ENCODE data around the gene NMNAT1.
"Not testable (repeated sequence)": the region's sequence is repeated elsewhere in the genome, so short reads cannot be mapped to it uniquely, and the experiment has no call there.

Gene NMNAT1

DNA sequence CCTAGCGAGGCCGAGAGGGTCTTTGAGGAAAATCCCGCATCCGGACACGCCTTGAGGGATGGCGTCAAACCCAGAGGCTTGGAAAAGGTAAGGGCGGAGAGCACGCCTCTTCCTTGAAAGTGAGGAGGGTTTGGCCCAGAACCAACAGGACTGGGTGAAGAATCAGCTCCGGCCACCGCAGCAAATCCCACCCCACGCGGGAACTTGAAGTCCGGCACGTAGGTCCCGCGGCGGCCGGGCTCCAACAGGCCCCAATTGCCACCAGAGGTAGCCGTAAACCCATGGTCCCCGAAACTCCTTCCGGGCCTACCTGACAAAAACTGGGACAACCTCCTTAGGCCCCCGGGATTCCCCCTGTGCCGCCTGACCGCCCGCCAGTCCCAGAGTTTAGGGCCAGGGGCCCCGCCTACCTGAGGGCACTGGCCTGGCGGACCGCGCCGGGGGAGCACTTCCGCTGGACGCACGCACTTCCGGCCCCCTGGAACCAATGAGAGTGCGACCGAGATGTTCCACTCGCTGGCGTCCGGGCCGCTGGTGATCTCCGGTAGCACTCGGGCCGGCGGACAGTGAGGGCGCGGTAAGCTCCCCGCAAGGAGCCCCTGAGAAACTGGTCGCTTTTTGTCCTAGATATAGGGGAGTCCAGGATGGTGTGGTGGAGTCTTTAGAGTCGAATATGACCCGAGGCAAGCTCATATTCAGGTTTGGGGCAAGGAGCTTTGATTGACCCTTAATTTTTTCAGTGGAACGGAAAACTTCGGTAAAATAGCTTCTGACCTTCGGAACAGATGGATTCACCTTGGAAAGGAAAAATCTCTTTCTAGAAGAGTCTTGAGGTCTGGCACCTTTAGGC, at the start of gene NMNAT1, which contains the start of gene LZIC:
Gene NMNAT1 (plus strand): TSS at position 537 of the 850 bp plus-strand sequence. CDS start 28,599 bp downstream, outside the sequence.
Gene LZIC (minus strand): TSS at position 453 of the 850 bp plus-strand sequence. CDS start 6,772 bp downstream, outside the sequence.
- DNase-seq, result peak; percentile 97

DNA sequence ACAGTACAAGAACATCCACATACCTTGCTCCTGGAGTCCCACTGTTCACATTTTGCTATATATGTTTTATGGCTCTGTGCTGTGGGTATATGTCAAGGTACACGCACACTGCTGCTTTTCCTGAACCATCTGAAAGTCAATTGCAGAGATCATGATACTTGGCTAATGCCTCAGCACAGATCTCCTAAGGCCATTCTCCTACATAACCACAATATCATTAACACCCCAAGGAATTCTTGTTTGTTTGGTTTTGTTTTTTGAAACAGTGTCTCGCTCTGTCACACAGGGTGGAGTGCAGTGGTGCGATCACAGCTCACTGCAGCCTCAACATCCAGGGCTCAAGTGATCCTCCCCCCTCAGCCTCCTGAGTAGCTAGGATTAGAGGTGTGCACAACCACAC, 49.2 kb upstream of the NMNAT1 start:
- no peak for DNase-seq

DNA sequence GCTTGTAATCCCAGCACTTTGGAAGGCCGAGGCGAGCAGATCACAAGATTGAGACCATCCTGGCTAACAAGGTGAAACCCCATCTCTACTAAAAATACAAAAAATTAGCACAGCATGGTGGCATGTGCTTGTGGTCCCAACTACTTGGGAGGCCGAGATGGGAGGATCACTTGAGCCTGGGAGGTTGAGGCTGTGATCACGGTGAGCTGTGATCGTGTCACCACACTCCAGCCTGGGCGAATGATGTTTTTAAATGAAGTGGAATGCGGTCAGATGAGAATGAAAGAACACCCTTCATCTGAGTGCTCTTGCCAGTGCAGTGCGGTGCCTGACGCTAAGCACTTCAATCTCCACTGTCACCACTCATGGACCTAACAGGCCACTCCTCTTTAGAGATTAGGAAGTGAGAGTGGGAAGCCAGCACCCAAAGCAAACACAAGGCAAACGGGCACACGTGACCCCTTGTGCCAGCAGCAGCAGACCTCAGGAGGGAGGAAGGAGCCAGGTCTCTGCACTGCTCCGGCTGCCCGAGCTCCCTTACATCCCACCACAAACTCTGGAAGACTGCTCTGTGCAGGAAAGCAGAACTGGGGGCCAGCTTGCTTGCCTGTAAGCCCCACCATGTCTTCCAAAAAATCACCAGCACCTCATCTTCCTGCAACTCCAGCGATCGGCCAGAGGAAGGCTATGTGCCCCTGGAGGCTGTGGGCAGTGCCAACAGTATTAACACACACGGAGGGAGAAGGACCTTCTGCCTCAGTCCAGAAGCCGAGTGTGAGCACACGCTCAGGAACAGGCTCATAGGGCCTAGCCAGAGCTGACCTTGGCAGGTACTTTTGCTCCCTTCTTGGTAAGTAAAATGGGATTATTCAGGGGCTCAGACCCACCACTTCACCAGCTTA, 42.9 kb upstream of the NMNAT1 start:
- DNase-seq, result peak; percentile 85

DNA sequence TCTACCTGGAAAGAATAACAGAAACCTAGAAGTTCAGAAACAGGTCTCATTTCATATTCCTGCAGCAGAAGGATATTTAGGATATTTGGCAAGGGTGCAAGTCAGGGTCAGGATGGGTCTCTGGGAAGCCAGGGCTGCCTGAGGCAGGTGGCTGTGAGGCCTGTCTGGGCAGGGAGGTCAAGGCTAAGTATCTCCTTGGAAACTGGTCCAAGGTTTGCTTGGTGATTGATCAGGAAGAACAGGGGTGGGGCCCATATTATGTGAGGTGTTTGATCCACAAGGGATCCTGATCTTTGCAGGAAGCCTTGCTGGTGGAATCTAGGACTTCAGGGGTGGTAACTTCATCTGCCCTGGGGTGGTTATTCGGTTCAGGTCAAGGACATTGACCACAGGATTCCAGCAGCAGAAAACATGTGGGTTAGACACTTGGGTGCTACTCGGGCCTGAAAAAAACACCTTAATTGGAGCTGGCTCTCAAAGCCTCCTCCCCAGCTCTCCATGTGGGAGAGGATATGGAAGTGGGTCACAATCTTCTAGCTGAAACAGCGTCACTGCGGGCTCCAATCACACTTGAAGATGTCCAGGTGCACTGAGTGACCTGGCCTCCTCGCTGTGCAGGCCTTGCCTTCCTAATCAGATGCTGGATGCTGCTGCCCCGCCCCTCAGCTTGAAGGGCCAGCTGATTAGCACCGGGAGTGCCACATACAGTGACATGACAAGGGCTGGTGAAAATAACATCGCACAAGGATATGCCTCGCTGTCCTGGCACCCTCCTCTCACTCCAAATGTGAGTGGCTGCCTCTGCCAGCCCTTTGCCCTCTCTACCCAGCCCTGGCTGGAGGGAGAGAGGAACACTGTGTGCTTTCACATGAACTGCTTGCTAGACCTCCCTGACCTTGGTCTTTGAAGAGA, 41.9 kb upstream of the NMNAT1 start:
- DNase-seq, result peak; percentile 46

DNA sequence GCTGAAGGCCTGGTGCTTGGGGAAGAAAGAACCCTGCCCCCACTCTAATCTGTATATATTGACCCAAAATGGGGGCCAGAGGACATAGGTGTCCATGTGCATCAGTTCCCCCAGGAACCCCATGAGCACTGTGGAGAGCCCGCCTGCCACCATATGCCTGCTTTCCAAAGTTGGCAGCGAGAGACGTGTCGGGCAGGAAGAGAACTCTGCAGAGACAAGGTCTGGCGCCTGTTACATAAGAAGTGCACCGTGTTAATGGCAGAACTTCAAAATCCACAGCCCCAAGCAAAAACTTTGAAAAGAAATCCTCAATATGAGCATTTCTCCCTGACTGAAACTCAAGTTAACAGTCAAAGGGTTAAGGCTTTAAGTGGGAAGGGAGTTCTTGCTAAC, 41.2 kb upstream of the NMNAT1 start:
- DNase-seq, result no peak

DNA sequence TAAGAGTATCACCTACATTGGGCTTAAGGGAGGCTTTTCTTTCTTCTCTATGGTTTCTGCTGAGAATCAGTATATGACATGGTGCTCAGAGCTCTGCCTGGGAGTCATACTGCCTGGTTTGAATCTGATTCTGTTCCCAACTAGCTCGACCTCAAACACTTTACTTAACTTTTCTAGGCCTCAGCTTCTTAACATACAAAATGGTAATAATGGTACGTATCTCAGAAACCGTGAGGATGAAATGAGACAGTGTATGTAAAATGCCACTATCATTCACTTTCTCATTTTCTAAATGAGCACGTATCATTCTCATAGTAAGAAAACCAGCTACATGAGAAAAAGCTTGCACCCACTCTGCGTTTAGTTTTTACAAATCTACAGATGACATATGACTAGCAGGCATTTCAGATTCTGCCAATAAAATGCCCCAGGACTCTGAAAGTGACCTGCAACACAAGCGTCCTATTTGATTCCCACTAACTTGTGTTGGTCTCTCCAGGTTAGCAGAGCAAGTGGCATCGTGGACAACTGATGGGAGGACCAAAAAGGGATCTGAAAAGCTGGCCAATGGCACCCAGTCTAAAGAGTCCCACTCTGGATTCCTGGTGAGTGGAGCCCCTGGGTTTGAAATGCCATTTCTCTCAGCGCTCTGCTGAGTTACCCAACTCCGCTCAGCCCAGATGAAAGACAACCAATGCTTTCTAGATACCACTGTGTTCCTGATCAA, 39.3 kb upstream of the NMNAT1 start:
- no peak for DNase-seq

DNA sequence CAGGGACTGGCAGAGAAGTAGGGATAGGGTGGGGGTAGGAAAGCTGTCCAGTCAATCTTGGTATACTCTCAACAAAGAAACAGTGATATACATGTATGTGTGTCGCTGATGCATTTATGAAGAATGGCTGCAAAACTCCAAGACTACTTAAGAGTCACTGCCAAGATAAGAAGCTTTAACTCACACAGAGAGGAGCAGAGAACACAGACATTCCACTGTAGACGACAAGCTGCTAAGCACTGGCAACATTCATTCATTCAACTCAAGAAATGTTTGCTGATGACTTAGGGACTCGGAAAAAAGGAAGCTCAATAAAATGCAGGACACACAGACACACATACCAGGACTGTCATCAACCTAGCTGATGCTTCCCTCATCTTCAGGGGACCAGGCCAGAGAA, 38.7 kb upstream of the NMNAT1 start:
- DNase-seq, result no peak

DNA sequence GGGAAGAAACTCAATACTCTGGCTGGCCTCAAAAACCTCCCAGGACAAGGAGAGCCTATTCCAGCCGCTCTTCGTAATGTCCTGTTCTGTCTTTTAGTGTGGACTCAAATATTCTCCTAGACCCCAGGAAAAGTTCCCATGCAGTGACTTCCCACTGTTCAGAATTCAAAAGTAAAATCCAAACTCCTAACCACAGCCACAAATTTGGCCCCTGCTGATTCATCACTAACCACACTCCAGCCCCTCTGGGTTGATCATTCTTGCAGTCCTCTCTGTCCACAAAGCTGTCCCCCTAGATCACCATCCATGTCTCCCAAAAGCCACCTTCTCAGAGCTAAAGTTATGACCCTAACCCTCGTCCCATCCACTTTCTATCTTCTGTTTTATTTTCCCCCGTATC, 38.3 kb upstream of the NMNAT1 start:
- no peak for DNase-seq

DNA sequence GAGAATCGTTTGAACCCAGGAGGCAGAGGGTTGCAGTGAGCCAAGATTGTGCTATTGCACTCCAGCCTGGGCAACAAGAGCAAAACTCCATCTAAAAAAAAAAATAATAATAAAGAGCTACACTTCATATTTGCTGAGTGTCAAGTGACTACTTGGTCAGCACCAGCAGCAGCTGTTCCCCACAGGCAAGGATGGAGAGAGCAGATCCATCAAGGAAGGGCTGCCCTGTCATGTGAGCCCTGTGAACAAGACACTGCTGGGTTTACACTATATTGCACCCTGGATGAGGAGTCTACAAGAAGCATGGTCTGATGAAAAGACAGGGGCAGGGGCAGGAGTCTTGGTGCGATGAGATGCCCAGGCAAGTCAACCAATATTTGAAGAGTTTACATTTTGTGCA, 36.8 kb upstream of the NMNAT1 start:
- no peak for DNase-seq

DNA sequence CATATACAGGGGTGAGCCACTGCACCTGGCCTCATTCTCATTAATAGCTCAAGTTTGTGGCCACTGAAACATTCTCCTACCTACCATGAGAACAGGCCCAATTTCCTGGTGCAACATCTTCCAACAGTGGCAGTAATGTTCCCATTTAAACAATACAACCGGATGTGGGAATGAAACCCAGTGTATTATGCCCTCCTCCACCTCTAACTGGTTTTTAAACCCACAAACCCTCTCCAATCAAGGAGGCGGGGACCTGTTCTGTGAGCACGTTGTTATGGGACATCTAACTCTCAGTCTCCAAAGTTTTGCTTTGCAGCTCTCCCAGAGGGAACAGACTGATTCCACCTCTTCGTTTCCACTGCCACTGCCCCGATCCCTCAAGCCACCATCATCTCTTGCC, 35.8 kb upstream of the NMNAT1 start:
- no peak for DNase-seq

DNA sequence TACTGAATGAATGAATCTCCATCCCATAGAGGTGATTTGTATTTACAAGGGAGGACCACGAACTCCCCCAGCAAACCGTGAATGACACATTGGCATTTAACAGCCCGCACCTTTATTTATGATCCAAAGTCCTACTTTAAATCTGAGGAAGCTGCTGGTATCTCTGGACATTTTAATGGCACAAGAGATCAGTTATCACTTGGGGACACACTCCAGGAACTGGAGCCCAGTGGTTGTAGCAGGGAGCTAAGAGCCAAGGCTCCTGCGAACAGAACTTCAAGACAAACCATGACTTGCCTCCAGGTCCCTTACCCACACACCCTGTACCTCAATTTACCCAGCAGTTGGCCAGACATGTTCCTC, 34.4 kb upstream of the NMNAT1 start:
- no peak for DNase-seq

DNA sequence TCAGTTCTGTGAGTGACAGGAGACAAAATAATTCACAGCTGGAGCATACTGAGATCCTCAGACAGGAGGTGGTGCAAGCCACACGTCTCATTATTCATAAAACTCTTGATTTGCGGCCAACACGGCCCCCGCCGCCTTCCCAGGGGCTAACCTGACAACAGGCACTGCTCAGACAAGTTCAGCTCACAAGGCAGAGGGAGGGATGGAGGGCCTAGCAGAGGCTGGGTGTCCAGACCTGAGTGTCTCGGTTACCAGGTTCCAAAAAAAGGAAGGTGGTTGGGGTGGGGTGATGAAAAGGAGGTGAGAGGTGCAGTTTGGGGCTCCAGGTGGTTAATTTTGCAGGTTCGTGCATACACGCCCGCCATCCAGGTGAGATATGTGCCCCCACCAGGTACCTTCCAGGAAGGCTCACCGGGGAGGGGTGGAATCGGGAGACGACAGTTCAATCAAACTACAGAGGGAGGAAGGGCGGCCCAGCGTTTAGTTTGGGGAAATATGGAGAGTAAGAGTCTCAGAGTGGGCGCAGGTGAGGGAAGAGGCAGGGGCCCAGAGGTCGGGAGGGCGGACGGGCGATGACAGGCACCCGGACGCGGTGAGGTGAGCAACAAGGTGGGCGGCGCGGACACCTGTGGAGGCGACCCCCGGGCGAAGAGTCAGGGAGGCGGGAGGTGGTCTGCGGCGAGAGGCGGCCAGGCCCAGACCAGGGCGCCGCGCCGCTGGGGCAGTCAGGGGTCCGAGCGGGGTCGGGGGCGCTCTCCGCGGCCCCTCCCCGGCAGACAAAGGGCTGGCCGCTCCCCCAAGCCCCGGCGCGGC, 33.8 kb upstream of the NMNAT1 start:
- peak; percentile 45 for DNase-seq

DNA sequence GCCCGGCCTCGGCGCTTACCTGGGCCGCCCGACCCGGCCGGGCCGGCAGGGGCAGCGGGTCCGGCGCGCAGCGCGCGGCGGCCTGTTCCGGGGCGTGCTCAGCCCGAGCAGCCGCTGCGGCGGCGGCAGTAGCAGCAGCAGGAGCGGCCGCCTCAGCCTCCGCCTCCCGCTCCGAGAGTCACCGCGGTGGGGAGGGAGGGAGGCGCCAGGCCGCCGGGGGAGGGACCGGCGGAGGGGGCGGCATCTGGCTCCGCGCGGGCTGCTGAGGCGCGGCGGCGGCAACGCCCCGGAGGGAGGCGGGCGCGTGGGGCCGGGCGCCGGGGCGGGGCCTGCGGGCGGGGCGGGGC, 33.2 kb upstream of the NMNAT1 start, which contains the start of gene CTNNBIP1:
Gene CTNNBIP1 (minus strand): TSS at position 194 of the 347 bp plus-strand sequence. CDS start 38,205 bp downstream, outside the sequence.
- DNase-seq, result no peak

DNA sequence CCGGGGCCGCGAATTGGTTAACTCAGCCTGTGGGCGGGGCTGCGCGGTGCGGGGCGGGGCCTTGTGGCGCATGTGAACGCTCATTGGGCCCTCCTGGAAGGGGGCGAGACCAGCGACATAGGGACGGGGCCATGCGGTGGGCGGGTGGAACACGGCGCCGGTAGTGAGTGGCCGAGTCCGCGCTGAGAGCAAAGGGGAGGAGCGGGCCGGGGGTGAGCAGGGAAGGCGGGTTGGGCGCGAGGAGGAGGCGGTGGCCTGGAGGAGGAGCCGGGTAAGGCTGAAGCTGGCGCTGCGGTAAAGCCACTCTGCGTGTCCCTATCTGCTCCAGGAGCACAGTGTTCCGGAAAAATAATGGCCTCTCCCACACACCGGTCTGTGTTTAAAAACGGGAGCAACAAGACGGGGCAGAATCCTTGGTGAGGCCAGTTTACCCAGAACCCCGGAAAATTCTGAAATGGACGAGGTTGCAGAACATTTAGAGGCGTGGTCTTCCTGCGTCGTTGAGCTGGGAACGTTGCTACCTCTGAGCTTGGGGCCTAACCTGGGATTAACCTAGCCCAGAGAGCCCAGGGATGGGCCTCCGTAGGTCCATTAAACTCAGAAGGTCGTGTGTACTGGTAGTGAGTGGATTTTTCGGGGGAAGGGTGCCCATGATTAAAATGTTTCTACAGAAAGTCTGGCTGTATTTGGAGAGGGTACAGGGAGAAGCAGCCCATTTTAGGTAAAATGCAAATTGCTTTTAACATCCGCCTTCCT, 32.7 kb upstream of the NMNAT1 start:
- DNase-seq, result peak; percentile 99

DNA sequence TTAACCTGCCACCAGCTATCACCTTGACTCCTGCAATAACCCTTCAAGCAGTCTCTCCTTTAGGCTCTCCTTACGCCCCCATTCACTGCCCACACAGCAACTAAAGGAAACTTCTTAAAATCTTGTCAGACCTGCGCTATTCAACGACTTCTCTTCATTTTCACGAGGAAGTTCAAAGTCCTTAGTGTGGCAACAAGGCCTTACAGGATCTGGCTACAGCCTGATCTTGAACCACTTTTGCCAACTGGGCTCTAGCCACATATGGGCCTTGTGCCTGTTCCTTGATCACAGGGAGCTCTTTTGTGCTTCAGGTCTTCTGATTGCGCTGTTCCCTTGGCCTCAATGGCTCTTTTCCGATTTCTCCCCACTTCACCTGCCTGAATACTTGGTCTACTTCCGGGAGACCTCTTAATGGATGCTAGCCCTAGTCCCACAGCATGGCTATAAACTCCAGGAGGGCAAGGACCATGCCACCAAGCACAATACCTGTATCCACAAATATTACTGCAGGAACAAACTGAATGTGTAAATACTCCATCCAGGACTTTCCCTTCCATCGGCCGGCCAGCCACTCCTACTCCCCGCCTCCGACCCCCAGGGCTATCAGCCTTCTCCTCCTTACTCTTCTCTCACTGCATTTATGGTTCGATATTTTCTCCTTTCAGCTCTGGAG, 30.9 kb upstream of the NMNAT1 start:
- DNase-seq, result no peak

DNA sequence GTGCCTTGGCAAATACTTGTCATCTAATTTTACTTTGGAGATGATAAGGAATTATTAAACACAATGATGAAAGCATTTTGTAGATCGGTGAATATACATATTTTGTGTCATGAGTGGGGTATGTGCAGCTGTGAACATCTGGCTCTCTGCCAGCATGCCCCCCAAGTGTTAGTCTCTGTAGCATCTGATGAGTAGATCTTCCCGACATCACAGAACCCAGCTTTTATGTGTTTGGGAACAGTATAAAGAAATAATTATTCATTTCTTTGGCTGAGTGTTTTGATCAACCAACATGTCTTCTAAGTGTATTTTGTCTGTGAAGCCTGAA, 28.7 kb upstream of the NMNAT1 start:
- DNase-seq, result no peak

DNA sequence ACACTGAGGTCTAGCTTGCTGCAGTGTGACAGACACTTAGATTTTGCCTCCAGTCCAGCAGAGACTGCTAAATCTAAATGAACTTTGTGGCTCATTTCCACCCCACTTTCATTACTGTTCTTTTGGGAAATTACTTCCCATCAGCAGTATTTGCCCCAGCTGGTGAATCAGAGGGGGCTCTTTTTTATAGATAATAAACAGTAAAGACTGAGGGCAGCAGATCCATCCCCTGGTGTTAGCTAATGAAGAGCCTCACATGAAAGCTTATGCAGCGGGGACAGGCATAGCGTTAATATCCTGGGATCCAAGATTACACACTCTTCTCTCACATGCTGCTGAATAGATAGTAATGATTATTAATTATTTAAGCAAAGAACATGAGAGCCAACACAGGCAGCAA, 26.8 kb upstream of the NMNAT1 start:
- DNase-seq, result no peak

DNA sequence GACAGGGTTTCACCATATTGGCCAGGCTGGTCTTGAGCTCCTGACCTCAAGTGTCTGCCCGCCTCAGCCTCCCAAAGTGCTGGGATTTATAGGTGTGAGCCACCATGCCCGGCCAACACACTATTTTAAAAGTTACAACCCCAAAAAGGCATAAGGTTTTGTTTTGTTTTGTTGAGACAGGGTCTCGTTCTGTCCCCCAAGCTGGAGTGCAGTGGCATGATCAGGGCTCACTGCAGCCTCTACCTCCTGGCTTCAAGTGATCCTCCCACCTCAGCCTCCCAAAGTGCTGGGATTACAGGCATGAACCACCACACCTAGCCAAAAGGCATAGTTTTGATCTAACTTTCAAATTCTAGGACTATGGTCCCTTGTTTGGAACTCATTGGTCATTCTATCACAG, 25.8 kb upstream of the NMNAT1 start:
- DNase-seq, result not testable (repeated sequence)

DNA sequence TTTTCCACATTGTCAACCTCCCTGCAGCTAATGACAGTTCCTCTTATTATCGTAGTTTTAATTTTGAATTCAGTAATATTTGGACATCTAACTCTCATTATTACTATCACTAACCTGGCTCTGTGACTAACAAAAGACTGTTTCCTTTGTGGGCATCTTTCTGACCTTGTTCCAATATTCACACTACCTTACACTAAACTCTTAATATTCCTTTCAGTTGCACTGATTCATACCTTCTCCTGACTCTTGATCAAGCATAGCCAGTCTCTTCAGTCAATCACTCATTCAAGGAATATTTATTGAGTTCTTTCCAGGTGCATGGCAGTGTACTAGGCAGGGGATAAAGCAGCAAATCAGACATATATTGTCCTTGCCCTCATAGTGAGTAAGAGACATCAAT, 25.4 kb upstream of the NMNAT1 start:
- no peak for DNase-seq

DNA sequence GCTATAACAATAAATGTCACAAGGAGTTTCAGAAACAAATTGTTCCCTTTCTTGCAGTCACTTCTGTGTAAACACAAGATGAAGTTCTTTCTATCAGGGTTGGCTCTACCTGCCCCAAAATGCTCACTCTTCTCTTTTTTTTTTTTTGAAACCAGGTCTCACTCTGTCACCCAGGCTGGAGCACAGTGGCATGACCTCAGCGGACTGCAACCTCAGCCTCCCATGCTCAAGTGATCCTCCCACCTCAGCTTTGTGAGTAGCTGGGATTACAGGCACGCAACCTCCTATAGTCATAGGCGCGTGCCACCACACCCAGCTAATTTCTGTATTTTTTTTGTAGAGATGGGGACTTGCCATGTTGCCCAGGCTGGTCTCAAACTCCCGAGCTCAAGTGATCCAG, 22.7 kb upstream of the NMNAT1 start:
- DNase-seq, result no peak

All from hematopoietic multipotent progenitor cell treated with erythropoietin and hydrocortisone succinate and interleukin-3 and kit ligand, for 6 days (in vitro differentiated cells).